HG02885 (cell line): ENCODE results near the gene MX1.
"Not testable (repeated sequence)": the region's sequence is repeated elsewhere in the genome, so short reads cannot be mapped to it uniquely, and the experiment has no call there.

ENCODE experiments used
- ATAC-seq: cut with Tn5 transposase; IDR thresholded peaks from one replicate; pipeline ENCODE4 v1.9.1; 2021; ENCODE audit warnings: mild to moderate bottlenecking; ENCODE audit not compliant: unreplicated experiment, poor library complexity

The MX1 gene

GRCh38 chr21:41405321-41405720, 20.7 kb upstream of the MX1 start:
- ATAC-seq: no peak

GRCh38 chr21:41406340-41406739, 19.7 kb upstream of the MX1 start:
- no peak for ATAC-seq

- ATAC-seq: no peak
These were observed 18.2 kb upstream of the MX1 start for GRCh38 chr21:41407541-41408460.

- ATAC-seq: no peak
These were observed 15.7 kb upstream of the MX1 start for GRCh38 chr21:41410361-41410760.

GRCh38 chr21:41410767-41411448, 15.1 kb upstream of the MX1 start:
- no peak for ATAC-seq

GRCh38 chr21:41411449-41412089, 14.5 kb upstream of the MX1 start:
- peak; percentile 46 for ATAC-seq

GRCh38 chr21:41417505-41417904, 8.5 kb upstream of the MX1 start:
- not testable (repeated sequence) for ATAC-seq

GRCh38 chr21:41418393-41418792, 7.6 kb upstream of the MX1 start:
- ATAC-seq: no peak

- ATAC-seq: no peak
These were observed 6.9 kb upstream of the MX1 start for GRCh38 chr21:41418956-41419680.

GRCh38 chr21:41419921-41420862, 5.8 kb upstream of the MX1 start:
- peak; percentile 75 for ATAC-seq

GRCh38 chr21:41420998-41421397, 5.0 kb upstream of the MX1 start:
- not testable (repeated sequence) for ATAC-seq

GRCh38 chr21:41422546-41423304, 3.3 kb upstream of the MX1 start:
- no peak for ATAC-seq

- not testable (repeated sequence) for ATAC-seq
These were observed 2.8 kb upstream of the MX1 start for GRCh38 chr21:41423305-41423636.

- ATAC-seq: no peak
These were observed 468 bp upstream of the MX1 start for GRCh38 chr21:41425588-41425953.

GRCh38 chr21:41426676-41427404, 801 bp downstream of the MX1 start:
- no peak for ATAC-seq

GRCh38 chr21:41427556-41427955, 1.5 kb downstream of the MX1 start:
- ATAC-seq: no peak

GRCh38 chr21:41428311-41428710, 2.3 kb downstream of the MX1 start:
- ATAC-seq: no peak

- no peak for ATAC-seq
These were observed 2.8 kb downstream of the MX1 start for GRCh38 chr21:41428847-41429246.
